Endothelial cell (in vitro differentiated cells): ENCODE results near the gene NDEL1. TPM values are rescaled to one million over a fixed set of nuclear protein-coding genes. Genes with fewer than 3 reads are reported as not detected.

Experiments used
- DNase-seq: peaks from one replicate; pipeline ENCODE4 v3.0.0; 2021; ENCODE audit warnings: low spot score
- H3K27ac Mint-ChIP-seq: one replicate; pipeline ENCODE4 v1.8.0; 2021; ENCODE audit warnings: mixed read lengths, inconsistent platforms; ENCODE audit not compliant: unreplicated experiment
- H3K27me3 Mint-ChIP-seq: one replicate; pipeline ENCODE4 v1.8.0; 2021; ENCODE audit warnings: mild to moderate bottlenecking, moderate library complexity, mixed read lengths, inconsistent platforms; ENCODE audit not compliant: unreplicated experiment
- H3K36me3 Mint-ChIP-seq: one replicate; pipeline ENCODE4 v1.8.0; 2021; ENCODE audit warnings: mild to moderate bottlenecking, low read depth, mixed read lengths, inconsistent platforms; ENCODE audit not compliant: unreplicated experiment
- H3K4me1 Mint-ChIP-seq: one replicate; pipeline ENCODE4 v1.8.0; 2021; ENCODE audit warnings: mild to moderate bottlenecking, mixed read lengths, inconsistent platforms; ENCODE audit not compliant: unreplicated experiment
- H3K4me3 Mint-ChIP-seq: one replicate; pipeline ENCODE4 v1.8.0; 2021; ENCODE audit warnings: mild to moderate bottlenecking, mixed read lengths, inconsistent platforms; ENCODE audit not compliant: unreplicated experiment
- H3K9me3 Mint-ChIP-seq: one replicate; pipeline ENCODE4 v1.8.0; 2021; ENCODE audit warnings: mixed read lengths, inconsistent platforms; ENCODE audit not compliant: unreplicated experiment
- total RNA-seq: library from RNA; stranded (reverse); fragmentation: NEBNext Ultra II Directional; extraction: Animal tissue kit (Norgen Biotek cat#: 25700); gene quantifications from one replicate; pipeline ENCODE4 v1.2.1, GENCODE V29; 2021; ENCODE audit not compliant: unreplicated experiment
- TF ChIP-seq, protein P1 (sequence below): fragments of 200-600 bp; sonication (generic); IDR thresholded peaks from one replicate; pipeline ENCODE4 v1.5.0; 2021; ENCODE audit warnings: antibody characterized with exemption; ENCODE audit not compliant: unreplicated experiment

Gene NDEL1
- total RNA-seq, 1 donor from 2014 or later, result 82.4 TPM

- Mint-ChIP-seq H3K9me3 (no peaks in the 10 kb centered on the region), H3K4me3 (no peak overlapping the region), H3K36me3 (no peaks in the 10 kb centered on the region), H3K4me1 (peaks cover 2% of the 10 kb centered on the region), H3K27me3 (peaks cover 1% of the 10 kb centered on the region), H3K27ac (no peak overlapping the region)
- TF ChIP-seq, protein P1, sequence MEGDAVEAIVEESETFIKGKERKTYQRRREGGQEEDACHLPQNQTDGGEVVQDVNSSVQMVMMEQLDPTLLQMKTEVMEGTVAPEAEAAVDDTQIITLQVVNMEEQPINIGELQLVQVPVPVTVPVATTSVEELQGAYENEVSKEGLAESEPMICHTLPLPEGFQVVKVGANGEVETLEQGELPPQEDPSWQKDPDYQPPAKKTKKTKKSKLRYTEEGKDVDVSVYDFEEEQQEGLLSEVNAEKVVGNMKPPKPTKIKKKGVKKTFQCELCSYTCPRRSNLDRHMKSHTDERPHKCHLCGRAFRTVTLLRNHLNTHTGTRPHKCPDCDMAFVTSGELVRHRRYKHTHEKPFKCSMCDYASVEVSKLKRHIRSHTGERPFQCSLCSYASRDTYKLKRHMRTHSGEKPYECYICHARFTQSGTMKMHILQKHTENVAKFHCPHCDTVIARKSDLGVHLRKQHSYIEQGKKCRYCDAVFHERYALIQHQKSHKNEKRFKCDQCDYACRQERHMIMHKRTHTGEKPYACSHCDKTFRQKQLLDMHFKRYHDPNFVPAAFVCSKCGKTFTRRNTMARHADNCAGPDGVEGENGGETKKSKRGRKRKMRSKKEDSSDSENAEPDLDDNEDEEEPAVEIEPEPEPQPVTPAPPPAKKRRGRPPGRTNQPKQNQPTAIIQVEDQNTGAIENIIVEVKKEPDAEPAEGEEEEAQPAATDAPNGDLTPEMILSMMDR, result no peak
- no peak for DNase-seq
These were observed 36.7 kb upstream of the NDEL1 start for GRCh38 chr17:8398980-8399379.

DNA sequence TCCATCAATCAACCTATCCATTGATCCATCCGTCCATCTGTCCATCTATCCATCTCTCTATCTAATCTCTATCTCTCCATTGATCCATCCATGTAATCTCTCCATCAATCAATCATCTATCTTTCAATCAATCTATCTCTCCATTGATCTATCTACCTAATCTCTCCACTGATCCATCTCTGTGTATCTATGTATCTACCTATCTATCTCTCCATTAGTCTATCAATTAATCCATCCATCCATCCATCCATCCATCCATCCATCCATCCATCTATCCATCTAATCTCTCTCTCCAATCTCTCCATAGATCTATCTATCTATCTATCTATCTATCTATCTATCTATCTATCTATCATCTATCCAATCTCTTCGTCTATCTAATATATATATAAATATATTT is 34.6 kb upstream of the NDEL1 start:
- DNase-seq, result no peak
- peaks cover 1% of the 10 kb centered on the region for H3K27me3 Mint-ChIP-seq
- no peak overlapping the region for H3K27ac Mint-ChIP-seq
- no peaks in the 10 kb centered on the region for H3K36me3 Mint-ChIP-seq
- H3K4me1 Mint-ChIP-seq, result no peaks in the 10 kb centered on the region
- H3K4me3 Mint-ChIP-seq, result no peak overlapping the region
- TF ChIP-seq, protein P1, result no peak
- no peaks in the 10 kb centered on the region for H3K9me3 Mint-ChIP-seq

- DNase-seq, result no peak
- H3K27ac Mint-ChIP-seq, result no peak overlapping the region
- TF ChIP-seq, protein P1, result no peak
- peaks cover 4% of the 10 kb centered on the region for H3K27me3 Mint-ChIP-seq
- H3K36me3 Mint-ChIP-seq, result no peaks in the 10 kb centered on the region
- no peaks in the 10 kb centered on the region for H3K9me3 Mint-ChIP-seq
- no peak overlapping the region for H3K4me3 Mint-ChIP-seq
- H3K4me1 Mint-ChIP-seq, result no peaks in the 10 kb centered on the region
These were observed 32.7 kb upstream of the NDEL1 start for GRCh38 chr17:8402921-8403536.

DNA sequence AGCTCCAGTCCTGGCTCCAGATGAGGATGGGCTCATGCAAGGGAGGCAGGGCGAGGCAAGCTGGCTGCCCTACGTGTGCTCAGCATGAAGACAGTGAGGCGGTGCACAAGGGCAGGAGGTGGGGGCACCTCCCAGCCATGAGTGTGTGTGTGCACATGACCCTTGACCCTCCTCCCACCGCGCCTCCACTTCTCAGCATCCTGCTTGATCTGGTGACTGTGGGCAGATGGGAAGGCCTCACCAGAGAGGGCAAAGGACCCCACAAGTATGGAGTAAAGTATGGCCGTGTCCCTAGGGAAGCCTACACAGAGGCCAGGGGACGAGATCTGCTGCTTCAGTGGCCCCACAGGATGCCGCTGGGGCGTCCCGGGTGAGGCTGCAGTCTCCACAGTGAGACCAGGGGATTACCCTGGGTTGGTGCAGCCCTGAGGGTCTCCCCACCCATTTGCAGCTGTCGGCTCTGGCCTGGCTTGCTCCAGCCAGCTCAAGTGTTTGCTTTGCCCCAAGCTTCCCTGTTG is 30.1 kb upstream of the NDEL1 start:
- no peak overlapping the region for H3K4me3 Mint-ChIP-seq
- no peak for DNase-seq
- H3K27ac Mint-ChIP-seq, result no peak overlapping the region
- no peaks in the 10 kb centered on the region for H3K9me3 Mint-ChIP-seq
- H3K27me3 Mint-ChIP-seq, result peaks cover 4% of the 10 kb centered on the region
- H3K36me3 Mint-ChIP-seq, result no peaks in the 10 kb centered on the region
- H3K4me1 Mint-ChIP-seq, result peaks cover 6% of the 10 kb centered on the region
- TF ChIP-seq, protein P1, result no peak

DNA sequence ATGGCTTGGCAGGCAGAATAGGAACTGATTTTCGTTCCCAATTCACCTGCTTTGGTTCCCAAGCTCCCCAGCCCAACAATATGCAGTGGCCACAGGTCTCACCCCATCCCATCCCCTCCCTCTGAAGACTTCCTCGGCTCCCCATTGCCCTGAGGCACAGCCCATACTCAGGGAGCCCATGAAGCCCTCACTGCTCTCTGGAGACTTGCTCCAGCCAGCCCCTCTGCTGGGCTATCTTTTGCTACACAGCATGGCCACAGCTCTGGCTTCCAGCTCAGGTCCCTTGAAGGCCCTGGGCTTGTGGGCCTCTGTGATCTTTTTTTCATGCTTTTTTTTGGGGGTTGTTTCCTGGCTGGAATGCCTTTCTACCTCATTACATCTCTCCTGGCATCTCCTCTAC is 29.5 kb upstream of the NDEL1 start:
- Mint-ChIP-seq H3K4me1 (peaks cover 6% of the 10 kb centered on the region), H3K27ac (no peak overlapping the region), H3K9me3 (no peaks in the 10 kb centered on the region)

More for the DNA sequence above, 29.5 kb upstream of the NDEL1 start:
- no peak for DNase-seq
- Mint-ChIP-seq H3K27me3 (peaks cover 8% of the 10 kb centered on the region), H3K4me3 (no peak overlapping the region), H3K36me3 (no peaks in the 10 kb centered on the region)
- TF ChIP-seq, protein P1, result no peak
